ENCODE results near the gene DYNC1I1.
"Not testable (repeated sequence)": the region's sequence is repeated elsewhere in the genome, so short reads cannot be mapped to it uniquely, and the experiment has no call there.

Gene DYNC1I1

DNA sequence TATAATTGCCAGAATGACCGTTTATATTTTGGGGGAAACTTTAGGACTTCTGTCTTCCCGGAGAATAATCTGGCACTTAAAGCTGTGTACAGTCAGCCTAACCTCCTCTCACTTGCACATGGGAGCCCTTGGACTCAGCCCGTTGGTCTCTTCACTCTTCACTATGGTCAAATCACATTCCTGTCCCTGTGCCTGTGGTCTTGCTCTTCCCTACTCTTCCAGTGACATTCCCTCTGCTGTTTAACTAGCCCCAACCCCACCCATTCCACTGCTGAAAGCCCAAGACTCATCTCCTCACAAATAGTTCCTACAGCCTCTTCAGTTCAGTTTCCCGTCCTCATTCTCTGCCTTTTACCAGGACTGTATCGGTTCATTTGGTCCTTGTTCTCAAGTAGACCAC, 135.0 kb downstream of the DYNC1I1 start:
- DNase-seq (ENCODE audit: low read depth, low spot score) = no peak

GRCh38 chr7:95908499-95908898, 136.1 kb downstream of the DYNC1I1 start:
- DNase-seq (ENCODE audit: low read depth, low spot score) = no peak

DNA sequence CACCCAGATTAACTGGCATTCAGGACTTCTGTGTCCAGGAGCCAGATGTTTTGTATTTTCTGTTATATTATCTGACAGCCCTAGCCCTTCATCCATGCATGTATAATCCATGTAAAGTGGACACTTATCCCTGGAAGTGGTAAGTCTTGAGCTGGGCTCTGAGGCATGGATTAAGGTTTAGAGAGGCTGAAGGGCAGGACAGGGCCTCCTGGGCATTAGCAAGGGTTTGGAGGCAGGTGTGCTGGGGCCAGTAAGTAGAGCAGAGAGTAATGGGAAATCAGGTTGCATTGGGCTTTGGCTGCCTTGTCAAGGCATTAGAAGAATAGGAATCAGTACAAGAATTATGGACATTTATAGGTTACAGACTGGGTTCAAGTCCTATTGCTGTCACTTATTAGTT, 138.0 kb downstream of the DYNC1I1 start:
- DNase-seq (ENCODE audit: low read depth, low spot score) = no peak

DNA sequence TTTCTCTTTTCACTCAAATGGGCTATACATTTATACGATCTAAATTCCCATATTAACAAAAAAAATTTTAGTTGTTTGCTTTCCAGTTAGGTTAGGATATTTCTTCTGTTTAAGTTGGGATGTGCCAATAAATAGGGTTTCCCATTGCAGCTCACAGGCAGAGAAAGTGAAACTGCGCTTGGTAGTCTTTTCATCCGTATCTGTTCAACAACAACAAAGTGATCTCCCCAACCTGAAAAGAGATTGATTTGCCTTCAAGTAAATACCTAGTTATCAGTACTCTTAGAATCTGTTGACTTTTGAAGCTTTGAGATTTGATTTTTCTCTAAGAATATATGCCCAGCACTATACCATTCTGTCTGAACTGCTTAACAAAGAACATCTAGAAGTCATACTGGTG, 143.4 kb downstream of the DYNC1I1 start:
- DNase-seq (ENCODE audit: low read depth, low spot score) = no peak

DNA sequence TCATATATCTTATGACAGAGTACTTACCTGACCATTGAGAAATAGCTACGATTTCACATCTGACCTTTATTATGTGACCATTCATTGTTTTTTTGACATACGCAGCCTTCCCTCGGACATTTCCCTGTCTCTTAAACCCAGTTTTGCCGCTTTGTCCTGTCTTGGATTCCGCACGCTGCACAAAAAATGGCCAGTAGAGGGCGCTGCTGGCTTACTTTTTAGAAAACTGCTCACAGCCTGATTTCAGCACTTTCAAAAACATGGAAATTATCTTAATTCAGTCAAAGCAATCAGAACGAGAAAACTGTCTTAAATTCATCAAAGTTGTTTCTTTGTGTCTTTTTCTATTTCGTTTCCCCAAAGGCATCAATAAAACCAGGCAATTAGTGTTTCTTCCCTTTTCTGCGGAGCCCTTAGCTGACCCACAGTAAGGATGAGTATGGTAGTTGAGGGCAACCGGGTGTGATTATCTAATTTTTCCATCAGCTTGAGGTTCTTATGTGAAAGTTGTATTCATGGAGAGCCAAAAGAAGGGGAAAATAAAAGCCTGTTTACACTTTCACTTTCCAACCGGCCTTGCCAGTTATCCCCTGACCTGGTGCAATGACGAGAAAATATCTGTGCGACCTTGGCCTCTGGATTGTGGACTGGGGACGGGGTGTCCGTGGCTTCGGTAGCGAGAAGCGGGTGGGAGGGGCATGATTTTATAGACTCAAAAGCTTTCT, 144.4 kb downstream of the DYNC1I1 start:
- peak; percentile 83 for DNase-seq (ENCODE audit: low read depth, low spot score)

- no peak for DNase-seq (ENCODE audit: low read depth, low spot score)
Observed at GRCh38 chr7:95917634-95918033, 145.3 kb downstream of the DYNC1I1 start.

DNA sequence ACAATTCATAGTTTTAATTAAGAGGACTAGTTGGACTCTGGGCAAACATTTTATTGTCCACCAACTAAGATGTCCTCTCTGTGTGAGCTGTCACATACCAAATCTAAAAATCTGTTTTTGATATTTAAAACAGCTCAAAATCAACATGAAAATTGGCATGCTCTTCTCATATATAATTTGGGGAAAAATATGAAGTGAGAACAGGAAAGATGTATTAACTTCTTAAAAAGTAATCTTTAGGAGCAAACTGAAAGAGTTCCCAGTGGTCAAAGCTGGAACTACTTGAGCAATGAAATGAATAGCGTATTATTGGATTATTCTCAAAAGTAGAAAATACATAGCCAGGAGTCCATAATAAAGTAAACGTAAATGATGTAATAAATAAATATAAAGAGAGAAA, 147.2 kb downstream of the DYNC1I1 start:
- no peak for DNase-seq (ENCODE audit: low read depth, low spot score)

- DNase-seq (ENCODE audit: low read depth, low spot score) = no peak
Observed at GRCh38 chr7:95921543-95921942, 149.2 kb downstream of the DYNC1I1 start.

DNA sequence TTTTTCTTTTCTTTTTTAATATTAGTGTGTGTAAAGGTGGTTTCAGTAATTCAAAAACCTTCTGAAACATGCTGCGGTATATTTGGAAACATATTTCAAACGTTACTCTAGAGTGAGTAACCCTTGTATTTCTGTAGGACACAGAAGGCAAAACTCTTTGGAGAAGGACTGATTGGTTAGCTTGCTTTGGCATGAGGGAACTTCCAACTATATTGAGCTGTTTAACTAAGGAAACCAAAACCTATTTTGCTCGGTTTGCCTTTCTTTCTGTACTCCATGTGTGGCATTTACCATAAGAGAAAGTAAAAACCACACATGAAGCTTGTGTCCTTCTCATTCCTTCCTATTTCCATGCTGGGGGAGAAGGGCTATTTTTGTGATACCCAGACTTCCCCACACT, 149.8 kb downstream of the DYNC1I1 start:
- no peak for DNase-seq (ENCODE audit: low read depth, low spot score)

DNA sequence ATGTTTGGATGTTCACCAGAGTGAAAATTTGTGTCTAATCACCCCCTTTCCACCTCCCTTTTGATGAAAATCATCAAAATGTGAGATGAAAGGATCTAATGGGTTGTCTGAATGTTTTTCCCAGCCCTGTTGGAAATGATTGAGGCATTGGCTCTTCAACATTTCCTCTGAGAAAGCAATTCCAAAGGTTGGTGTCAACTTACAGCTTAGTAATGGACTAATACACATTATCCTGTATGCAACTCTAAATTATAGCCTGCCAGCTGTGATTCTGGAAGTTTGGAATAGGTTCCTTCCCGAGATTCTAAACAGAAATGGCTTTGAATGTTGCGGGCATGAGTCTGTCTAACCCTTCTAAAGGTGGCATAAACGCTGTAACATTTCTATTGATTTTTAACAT, 152.9 kb downstream of the DYNC1I1 start:
- no peak for DNase-seq (ENCODE audit: low read depth, low spot score)

GRCh38 chr7:95925971-95926370, 153.6 kb downstream of the DYNC1I1 start:
- no peak for DNase-seq (ENCODE audit: low read depth, low spot score)

GRCh38 chr7:95927756-95928155, 155.4 kb downstream of the DYNC1I1 start:
- no peak for DNase-seq (ENCODE audit: low read depth, low spot score)

GRCh38 chr7:95929710-95930280, 157.4 kb downstream of the DYNC1I1 start:
- DNase-seq (ENCODE audit: low read depth, low spot score) = no peak

GRCh38 chr7:95931460-95932232, 159.3 kb downstream of the DYNC1I1 start:
- no peak for DNase-seq (ENCODE audit: low read depth, low spot score)

- DNase-seq (ENCODE audit: low read depth, low spot score) = no peak
Observed at GRCh38 chr7:95933618-95934017, 161.3 kb downstream of the DYNC1I1 start.

DNA sequence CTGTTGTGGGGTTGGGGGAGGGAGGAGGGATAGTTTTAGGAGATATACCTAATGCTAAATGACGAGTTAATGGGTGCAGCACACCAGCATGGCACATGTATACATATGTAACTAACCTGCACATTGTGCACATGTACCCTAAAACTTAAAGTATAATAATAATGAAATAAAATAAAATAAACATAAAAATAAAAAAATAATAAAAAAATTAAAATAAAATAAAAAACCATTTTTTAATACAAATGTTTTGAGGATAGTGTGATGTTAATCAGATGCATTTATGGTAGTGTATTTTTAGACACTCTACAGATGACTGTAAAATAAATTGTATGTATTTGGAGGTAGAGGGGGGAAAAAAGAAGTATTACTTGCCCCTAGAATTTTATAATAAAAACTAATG, 172.5 kb downstream of the DYNC1I1 start:
- not testable (repeated sequence) for DNase-seq (ENCODE audit: low read depth, low spot score)

DNA sequence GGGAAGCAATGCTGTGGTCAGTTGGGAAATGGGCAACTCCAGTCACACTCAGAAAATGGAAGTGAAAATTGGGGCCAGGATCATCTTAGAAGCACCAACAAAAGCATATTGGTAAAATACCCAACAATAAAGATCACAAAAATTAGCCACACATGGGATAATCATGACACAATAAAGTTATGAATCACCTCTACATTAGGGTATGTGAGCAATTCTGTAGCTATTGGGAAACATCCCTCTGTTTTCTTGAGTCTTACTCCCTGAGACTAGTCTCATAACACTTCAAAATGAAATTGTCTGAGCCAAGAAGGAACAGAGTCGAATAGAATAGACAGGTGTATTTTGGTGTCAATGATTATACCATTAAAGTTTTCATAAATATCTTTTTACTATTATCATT, 178.3 kb downstream of the DYNC1I1 start:
- no peak for DNase-seq (ENCODE audit: low read depth, low spot score)

DNA sequence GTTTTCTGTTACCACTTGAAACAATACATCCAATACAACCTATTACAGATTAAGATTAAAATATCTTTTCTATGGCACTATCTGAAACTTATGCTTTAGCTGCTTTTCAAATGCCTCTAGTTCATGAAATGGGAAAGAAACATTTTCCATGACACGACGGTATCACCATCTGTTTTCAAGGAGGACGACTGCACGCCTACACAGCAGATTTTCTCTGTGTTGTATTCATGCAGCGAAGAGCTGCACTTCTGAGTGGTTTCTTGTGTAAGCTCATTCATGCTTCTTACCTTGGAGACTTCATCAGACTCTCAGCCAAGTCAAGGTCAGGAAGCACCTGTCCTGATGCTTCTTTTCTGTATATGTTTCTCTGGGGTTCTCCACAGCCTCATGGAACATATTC, 179.2 kb downstream of the DYNC1I1 start:
- DNase-seq (ENCODE audit: low read depth, low spot score) = no peak

DNA sequence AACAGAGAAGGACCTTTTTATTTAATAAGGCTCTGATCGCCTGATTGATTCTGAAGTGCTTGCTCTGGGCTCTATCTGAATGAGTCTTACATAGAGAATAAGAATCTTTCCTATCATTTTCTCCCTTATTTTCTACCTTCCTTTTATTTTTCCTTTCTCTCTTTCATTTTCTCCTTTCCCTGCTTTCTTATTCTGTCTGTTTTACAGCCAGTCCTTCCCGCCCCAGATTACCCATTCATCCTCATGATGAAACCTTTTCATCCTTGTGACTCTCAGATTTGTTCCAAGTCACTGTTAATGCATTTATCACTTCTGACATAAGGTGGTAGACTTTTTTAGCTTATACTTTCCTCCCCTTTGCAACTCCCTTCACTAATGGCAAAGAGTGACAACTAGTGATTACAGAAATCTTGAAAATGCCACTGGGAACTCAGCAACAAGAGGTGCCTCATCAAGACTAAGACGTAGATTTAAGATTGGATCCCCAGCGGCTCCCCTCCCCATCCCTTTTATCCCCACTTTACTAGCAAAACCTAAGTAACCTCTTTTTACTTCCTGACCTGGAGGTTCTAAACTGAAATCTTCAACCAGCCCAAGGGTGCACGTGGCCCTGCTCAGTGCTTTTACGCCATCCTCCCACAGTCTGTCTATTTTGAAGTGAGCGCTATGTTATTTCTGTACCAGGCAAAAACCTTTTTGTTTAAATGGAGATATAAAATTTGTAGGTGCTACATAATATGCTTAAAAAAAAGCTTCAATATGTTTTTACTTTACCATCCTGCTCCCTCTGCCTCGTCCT, 179.8 kb downstream of the DYNC1I1 start:
- DNase-seq (ENCODE audit: low read depth, low spot score) = no peak

GRCh38 chr7:95952851-95953250, 180.5 kb downstream of the DYNC1I1 start:
- DNase-seq (ENCODE audit: low read depth, low spot score) = no peak

DNA sequence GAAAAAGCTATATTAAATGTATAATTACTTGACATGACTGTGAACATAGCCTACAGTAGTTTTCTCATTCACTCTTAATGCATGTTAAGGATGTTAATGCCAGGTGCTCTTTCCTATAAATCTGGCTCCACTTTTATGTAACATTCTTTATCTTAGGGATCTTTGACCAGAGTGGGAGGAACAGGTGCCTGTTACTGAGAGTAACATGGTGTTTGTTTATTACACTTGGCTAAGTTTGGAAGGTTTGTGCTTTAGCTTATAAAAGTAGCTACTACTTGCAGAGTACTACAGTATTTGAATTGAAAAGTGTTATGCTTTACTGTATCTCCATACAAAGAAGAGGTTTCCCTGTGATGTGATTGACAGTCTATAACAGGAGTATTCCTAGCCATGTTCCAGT, 183.4 kb downstream of the DYNC1I1 start:
- DNase-seq (ENCODE audit: low read depth, low spot score) = no peak

DNA sequence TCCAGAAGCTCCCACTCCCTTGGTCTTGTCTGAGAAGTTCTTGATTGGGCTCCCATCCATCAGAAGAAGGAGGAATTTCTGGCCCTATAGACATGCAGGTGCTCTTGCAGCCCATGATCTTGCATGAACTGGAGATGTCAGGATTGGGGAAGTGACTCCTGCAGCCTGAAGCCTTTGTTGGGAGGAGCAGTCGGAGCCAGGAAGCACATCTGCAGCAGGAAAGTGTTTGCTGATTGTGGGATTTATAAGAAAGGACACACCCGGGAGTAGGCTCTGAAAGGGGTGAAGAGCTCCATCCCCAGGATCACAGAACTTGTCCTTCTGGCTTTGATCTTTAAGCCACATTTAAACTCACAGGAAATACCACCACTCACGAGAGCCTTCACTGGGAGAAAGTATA, 185.2 kb downstream of the DYNC1I1 start:
- DNase-seq (ENCODE audit: low read depth, low spot score) = no peak

Measured in astrocyte of the hippocampus (primary cell).